Measurements from ENCODE around the gene CPE.

- TF ChIP-seq CTCF (IDR thresholded peaks at IDR 0.05) (no peak), POLR2A (IDR thresholded peaks at IDR 0.05) (no peak), EP300 (IDR thresholded peaks at IDR 0.05) (no peak)
These were observed 91.2 kb downstream of the CPE start for GRCh38 chr4:165470009-165470408.

All from suprapubic skin (tissue), 3 donors.